Fibroblast of lung (primary cell): Measurements from ENCODE around the gene CPNE6.

ENCODE experiments used
- CTCF ChIP-seq, 2 donors: IDR thresholded peaks in 1 of 2; conservative IDR thresholded peaks in 1 of 2; 1 replicate in 1 of 2; 2 replicates in 1 of 2; pipeline ENCODE4 v1.5.1; 2011 to 2012; ENCODE audit warnings: low read length in 2 of 2, control low read depth in 1 of 2, inconsistent platforms in 1 of 2, low read depth in 1 of 2, mild to moderate bottlenecking in 1 of 2
- EZH2 ChIP-seq: IDR thresholded peaks from 2 replicates; pipeline ENCODE4 v1.5.1; 2012; ENCODE audit warnings: low read length, control low read depth, mild to moderate bottlenecking; ENCODE audit errors: missing control alignments

DNA sequence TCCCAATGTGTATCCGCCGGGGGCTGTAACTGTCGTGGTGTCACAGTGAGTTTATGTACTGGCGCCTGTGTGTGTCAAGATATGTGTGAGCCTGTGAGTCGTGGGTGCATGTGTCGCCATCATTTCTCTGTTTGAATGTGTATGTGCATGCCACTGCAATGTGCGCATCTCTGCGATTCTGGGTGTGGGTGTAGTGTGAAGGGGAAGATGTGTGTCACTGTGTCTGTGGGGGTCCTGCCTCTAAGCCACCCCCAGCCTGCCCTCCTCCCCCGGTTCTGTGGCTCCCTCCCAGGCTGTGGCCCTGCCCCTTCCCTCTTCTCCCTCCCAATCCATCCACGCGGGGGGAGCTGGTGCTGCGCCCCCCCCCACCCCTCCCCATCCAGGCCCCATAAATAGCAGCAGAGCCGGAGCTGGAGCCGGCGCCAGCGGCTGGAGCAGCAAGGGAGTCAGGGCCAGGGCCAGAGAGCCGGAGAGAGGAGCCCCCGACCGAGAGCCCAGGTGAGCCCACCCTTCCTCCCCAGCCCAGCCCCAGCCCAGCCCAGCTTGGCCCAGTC lies at the start of gene CPNE6:
- TF ChIP-seq EZH2, result no peak
- TF ChIP-seq CTCF (conservative IDR thresholded peaks at IDR 0.05 in 1 of 2, IDR thresholded peaks at IDR 0.05 in 1 of 2; ENCODE audit: low read depth in 1 of 2, low read length in 2 of 2), result no peak
